K562 (cell line): Measurements from ENCODE around the gene CDK5RAP3. TPM values are rescaled to one million over a fixed set of nuclear protein-coding genes. Genes with fewer than 3 reads are reported as not detected.

Source experiments
- polyA plus RNA-seq, 8 experiments: library from polyadenylated mRNA; depleted of rRNA in 4 of 8; stranded (reverse) in 5 of 8; unstranded in 3 of 8; fragments of >200 nt; fragmentation: Nextera tagmentation in 2 of 8; fragmentation: Illumina TruSeq in 1 of 8; extraction: Ambion mirVana in 2 of 8; extraction: Trizol in 1 of 8; gene quantifications; 2 replicates each; pipeline versions ENCODE4 v1.2.1 to v1.2.3, GENCODE V29; 2011 to 2014; ENCODE audit warnings: inconsistent platforms in 1 of 8, missing spikeins in 1 of 8
- total RNA-seq, 7 experiments: library from RNA; depleted of rRNA in 6 of 7; stranded (reverse); fragments of >200 nt in 6 of 7; fragmentation: Illumina TruSeq in 2 of 7; extraction: Trizol in 2 of 7; gene quantifications; 2 replicates each; pipeline versions ENCODE4 v1.2.1 to v1.2.3, GENCODE V29; 2011 to 2021; ENCODE audit warnings: low replicate concordance in 1 of 7

CDK5RAP3 gene
- total and polyA plus RNA-seq, 9 of the 15 experiments (the other 6 are each of a cell fraction or from before 2014, with no cell fraction given) = 44.2 to 202 (median 91.5) TPM

Other genes starting within 250 kb of the CDK5RAP3 start
Only the 7 nearest of the 13 such genes appear.
- gene SCRN2, start 129.8 kb upstream of the CDK5RAP3 start, total RNA-seq (2014; rRNA removed) = 23.2 and 29.9 TPM in 2 replicates
- gene SCRN2, start 129.8 kb upstream of the CDK5RAP3 start, total RNA-seq (2014; rRNA removed; fragmentation: Illumina TruSeq; extraction: Trizol) = 5.7 and 8.5 TPM in 2 replicates
- gene SCRN2, start 129.8 kb upstream of the CDK5RAP3 start, total RNA-seq (2015; rRNA removed; fragmentation: Illumina TruSeq; extraction: Trizol) = 11.8 and 13.7 TPM in 2 replicates
- 24.0 and 28.8 TPM in 2 replicates for gene SCRN2, start 129.8 kb upstream of the CDK5RAP3 start, total RNA-seq (2021)
- 19.3 and 32.0 TPM in 2 replicates for gene SCRN2, start 129.8 kb upstream of the CDK5RAP3 start, polyA plus RNA-seq (2011; rRNA removed)
- gene SCRN2, start 129.8 kb upstream of the CDK5RAP3 start, polyA plus RNA-seq (2014; fragmentation: Illumina TruSeq; extraction: Trizol) = 13.6 and 20.9 TPM in 2 replicates
- gene SCRN2, start 129.8 kb upstream of the CDK5RAP3 start, polyA plus RNA-seq (2014; fragmentation: Nextera tagmentation; extraction: Ambion mirVana) = 1 to 10 TPM in 1 of 2 experiments, under 1 TPM in 1; 0.25 to 1.2 TPM
- 31.9 and 32.9 TPM in 2 replicates for gene SCRN2, start 129.8 kb upstream of the CDK5RAP3 start, polyA plus RNA-seq (2014; rRNA removed)
- gene SP6, start 120.0 kb upstream of the CDK5RAP3 start, total RNA-seq (2014; rRNA removed) = 2.2 TPM in 2 replicates
- 1.6 and 2.0 TPM in 2 replicates for gene SP6, start 120.0 kb upstream of the CDK5RAP3 start, total RNA-seq (2014; rRNA removed; fragmentation: Illumina TruSeq; extraction: Trizol)
- gene SP6, start 120.0 kb upstream of the CDK5RAP3 start, total RNA-seq (2015; rRNA removed; fragmentation: Illumina TruSeq; extraction: Trizol) = 1.1 TPM in 2 replicates
- 6.9 and 7.9 TPM in 2 replicates for gene SP6, start 120.0 kb upstream of the CDK5RAP3 start, total RNA-seq (2021)
- gene SP6, start 120.0 kb upstream of the CDK5RAP3 start, polyA plus RNA-seq (2011; rRNA removed) = 5.2 and 5.5 TPM in 2 replicates
- 2.9 and 4.1 TPM in 2 replicates for gene SP6, start 120.0 kb upstream of the CDK5RAP3 start, polyA plus RNA-seq (2014; fragmentation: Illumina TruSeq; extraction: Trizol)
- under 1 TPM; 0.11 TPM for gene SP6, start 120.0 kb upstream of the CDK5RAP3 start, polyA plus RNA-seq (2014; fragmentation: Nextera tagmentation; extraction: Ambion mirVana)
- gene SP6, start 120.0 kb upstream of the CDK5RAP3 start, polyA plus RNA-seq (2014; rRNA removed) = 4.6 and 4.7 TPM in 2 replicates
- gene SP2, start 74.9 kb upstream of the CDK5RAP3 start, total RNA-seq (2014; rRNA removed) = 2.1 and 2.8 TPM in 2 replicates
- 1.5 and 2.3 TPM in 2 replicates for gene SP2, start 74.9 kb upstream of the CDK5RAP3 start, total RNA-seq (2014; rRNA removed; fragmentation: Illumina TruSeq; extraction: Trizol)
- gene SP2, start 74.9 kb upstream of the CDK5RAP3 start, total RNA-seq (2015; rRNA removed; fragmentation: Illumina TruSeq; extraction: Trizol) = 1.4 and 1.5 TPM in 2 replicates
- 15.9 and 17.4 TPM in 2 replicates for gene SP2, start 74.9 kb upstream of the CDK5RAP3 start, total RNA-seq (2021)
- gene SP2, start 74.9 kb upstream of the CDK5RAP3 start, polyA plus RNA-seq (2011; rRNA removed) = 2.3 and 5.0 TPM in 2 replicates
- 19.1 and 22.3 TPM in 2 replicates for gene SP2, start 74.9 kb upstream of the CDK5RAP3 start, polyA plus RNA-seq (2014; fragmentation: Illumina TruSeq; extraction: Trizol)
- gene SP2, start 74.9 kb upstream of the CDK5RAP3 start, polyA plus RNA-seq (2014; fragmentation: Nextera tagmentation; extraction: Ambion mirVana) = under 1 TPM; 0.77 to 0.88 TPM
- 6.1 and 6.5 TPM in 2 replicates for gene SP2, start 74.9 kb upstream of the CDK5RAP3 start, polyA plus RNA-seq (2014; rRNA removed)
- 25.5 and 30.9 TPM in 2 replicates for gene PNPO, start 29.5 kb upstream of the CDK5RAP3 start, total RNA-seq (2014; rRNA removed)
- 27.4 and 27.7 TPM in 2 replicates for gene PNPO, start 29.5 kb upstream of the CDK5RAP3 start, total RNA-seq (2014; rRNA removed; fragmentation: Illumina TruSeq; extraction: Trizol)
- gene PNPO, start 29.5 kb upstream of the CDK5RAP3 start, total RNA-seq (2015; rRNA removed; fragmentation: Illumina TruSeq; extraction: Trizol) = 24.8 and 28.2 TPM in 2 replicates
- 39.0 and 41.5 TPM in 2 replicates for gene PNPO, start 29.5 kb upstream of the CDK5RAP3 start, total RNA-seq (2021)
- gene PNPO, start 29.5 kb upstream of the CDK5RAP3 start, polyA plus RNA-seq (2011; rRNA removed) = 29.2 and 35.5 TPM in 2 replicates
- 29.6 and 35.5 TPM in 2 replicates for gene PNPO, start 29.5 kb upstream of the CDK5RAP3 start, polyA plus RNA-seq (2014; fragmentation: Illumina TruSeq; extraction: Trizol)
- gene PNPO, start 29.5 kb upstream of the CDK5RAP3 start, polyA plus RNA-seq (2014; fragmentation: Nextera tagmentation; extraction: Ambion mirVana) = 10 to 100 TPM; 16.6 to 23.1 TPM
- 23.4 and 24.9 TPM in 2 replicates for gene PNPO, start 29.5 kb upstream of the CDK5RAP3 start, polyA plus RNA-seq (2014; rRNA removed)
- not detected in 2 replicates for gene PRR15L, start 13.2 kb upstream of the CDK5RAP3 start, total RNA-seq (2014; rRNA removed)
- not detected in 2 replicates for gene PRR15L, start 13.2 kb upstream of the CDK5RAP3 start, total RNA-seq (2014; rRNA removed; fragmentation: Illumina TruSeq; extraction: Trizol)
- not detected in 2 replicates for gene PRR15L, start 13.2 kb upstream of the CDK5RAP3 start, total RNA-seq (2015; rRNA removed; fragmentation: Illumina TruSeq; extraction: Trizol)
- gene PRR15L, start 13.2 kb upstream of the CDK5RAP3 start, total RNA-seq (2021) = 0.16 TPM in 1 of 2 replicates, not detected in the other
- not detected in 2 replicates for gene PRR15L, start 13.2 kb upstream of the CDK5RAP3 start, polyA plus RNA-seq (2011; rRNA removed)
- not detected in 2 replicates for gene PRR15L, start 13.2 kb upstream of the CDK5RAP3 start, polyA plus RNA-seq (2014; fragmentation: Illumina TruSeq; extraction: Trizol)
- under 1 TPM in 1 of 2 experiments, not detected in 1; 0.03 TPM for gene PRR15L, start 13.2 kb upstream of the CDK5RAP3 start, polyA plus RNA-seq (2014; fragmentation: Nextera tagmentation; extraction: Ambion mirVana)
- not detected in 2 replicates for gene PRR15L, start 13.2 kb upstream of the CDK5RAP3 start, polyA plus RNA-seq (2014; rRNA removed)
- gene COPZ2, start 66.7 kb downstream of the CDK5RAP3 start, total RNA-seq (2014; rRNA removed) = not detected in 2 replicates
- gene COPZ2, start 66.7 kb downstream of the CDK5RAP3 start, total RNA-seq (2014; rRNA removed; fragmentation: Illumina TruSeq; extraction: Trizol) = not detected in 2 replicates
- gene COPZ2, start 66.7 kb downstream of the CDK5RAP3 start, total RNA-seq (2015; rRNA removed; fragmentation: Illumina TruSeq; extraction: Trizol) = not detected in 2 replicates
- gene COPZ2, start 66.7 kb downstream of the CDK5RAP3 start, total RNA-seq (2021) = 0.49 TPM in 1 of 2 replicates, not detected in the other
- gene COPZ2, start 66.7 kb downstream of the CDK5RAP3 start, polyA plus RNA-seq (2011; rRNA removed) = 0.14 and 0.22 TPM in 2 replicates
- gene COPZ2, start 66.7 kb downstream of the CDK5RAP3 start, polyA plus RNA-seq (2014; fragmentation: Illumina TruSeq; extraction: Trizol) = 0.21 TPM in 1 of 2 replicates, not detected in the other
- gene COPZ2, start 66.7 kb downstream of the CDK5RAP3 start, polyA plus RNA-seq (2014; fragmentation: Nextera tagmentation; extraction: Ambion mirVana) = not detected
- not detected in 2 replicates for gene COPZ2, start 66.7 kb downstream of the CDK5RAP3 start, polyA plus RNA-seq (2014; rRNA removed)
- 18.6 and 22.0 TPM in 2 replicates for gene NFE2L1, start 77.2 kb downstream of the CDK5RAP3 start, total RNA-seq (2014; rRNA removed)
- gene NFE2L1, start 77.2 kb downstream of the CDK5RAP3 start, total RNA-seq (2014; rRNA removed; fragmentation: Illumina TruSeq; extraction: Trizol) = 38.7 and 57.0 TPM in 2 replicates
- gene NFE2L1, start 77.2 kb downstream of the CDK5RAP3 start, total RNA-seq (2015; rRNA removed; fragmentation: Illumina TruSeq; extraction: Trizol) = 39.7 and 40.5 TPM in 2 replicates
- gene NFE2L1, start 77.2 kb downstream of the CDK5RAP3 start, total RNA-seq (2021) = 61.4 and 67.7 TPM in 2 replicates
- 57.2 and 59.8 TPM in 2 replicates for gene NFE2L1, start 77.2 kb downstream of the CDK5RAP3 start, polyA plus RNA-seq (2011; rRNA removed)
- gene NFE2L1, start 77.2 kb downstream of the CDK5RAP3 start, polyA plus RNA-seq (2014; fragmentation: Illumina TruSeq; extraction: Trizol) = 68.1 and 68.6 TPM in 2 replicates
- gene NFE2L1, start 77.2 kb downstream of the CDK5RAP3 start, polyA plus RNA-seq (2014; fragmentation: Nextera tagmentation; extraction: Ambion mirVana) = 1 to 10 TPM; 2.0 to 2.8 TPM
- gene NFE2L1, start 77.2 kb downstream of the CDK5RAP3 start, polyA plus RNA-seq (2014; rRNA removed) = 40.7 and 41.4 TPM in 2 replicates